ENCODE results near the gene RIOK2. TPM values are rescaled to one million over a fixed set of nuclear protein-coding genes. Genes with fewer than 3 reads are reported as not detected.

Gene RIOK2
- 35.3 and 45.9 TPM in 2 replicates for total RNA-seq

DNA sequence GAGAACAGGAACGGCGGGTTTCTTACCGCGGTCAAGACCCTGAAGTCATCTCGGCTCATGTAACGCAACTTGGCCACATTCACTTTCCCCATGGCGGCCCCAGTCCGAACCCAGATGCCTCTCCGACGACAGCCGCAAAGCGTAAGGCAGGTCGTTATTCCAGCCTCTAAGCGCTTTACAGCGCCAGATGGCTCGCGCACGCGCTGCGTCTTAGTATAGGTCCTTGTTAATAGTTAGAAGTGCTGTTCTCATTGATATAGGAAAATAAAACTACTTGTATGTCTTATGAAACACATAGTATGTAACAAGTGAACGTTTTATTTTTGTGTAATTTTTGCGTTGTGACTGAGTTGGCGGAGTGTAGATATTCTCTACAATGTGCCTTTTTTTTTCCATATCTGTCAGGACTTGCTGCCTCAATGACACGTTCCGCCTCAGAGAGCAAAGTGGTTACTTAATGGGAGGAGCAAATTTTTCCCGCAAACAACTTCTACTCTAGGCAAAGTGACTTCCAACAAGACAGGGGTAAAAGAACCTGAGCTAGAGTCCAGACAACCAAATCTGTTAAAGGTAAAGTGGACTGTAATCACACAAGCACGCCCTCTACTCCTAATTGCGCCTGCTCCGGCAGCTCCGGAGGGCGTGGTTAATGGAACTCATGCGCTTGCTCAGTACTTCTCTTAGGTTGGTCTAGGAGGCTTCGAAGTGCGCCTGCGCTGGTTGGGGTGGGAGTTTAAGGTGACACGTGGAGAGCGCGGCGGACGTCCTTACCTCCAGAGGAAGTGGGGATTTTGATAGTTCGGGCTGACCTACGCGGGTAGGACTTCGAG, at the start of gene RIOK2:
Gene RIOK2 (minus strand): TSS at position 148 of the 830 bp plus-strand sequence. CDS start 56 bp downstream, at position 92.

DNA sequence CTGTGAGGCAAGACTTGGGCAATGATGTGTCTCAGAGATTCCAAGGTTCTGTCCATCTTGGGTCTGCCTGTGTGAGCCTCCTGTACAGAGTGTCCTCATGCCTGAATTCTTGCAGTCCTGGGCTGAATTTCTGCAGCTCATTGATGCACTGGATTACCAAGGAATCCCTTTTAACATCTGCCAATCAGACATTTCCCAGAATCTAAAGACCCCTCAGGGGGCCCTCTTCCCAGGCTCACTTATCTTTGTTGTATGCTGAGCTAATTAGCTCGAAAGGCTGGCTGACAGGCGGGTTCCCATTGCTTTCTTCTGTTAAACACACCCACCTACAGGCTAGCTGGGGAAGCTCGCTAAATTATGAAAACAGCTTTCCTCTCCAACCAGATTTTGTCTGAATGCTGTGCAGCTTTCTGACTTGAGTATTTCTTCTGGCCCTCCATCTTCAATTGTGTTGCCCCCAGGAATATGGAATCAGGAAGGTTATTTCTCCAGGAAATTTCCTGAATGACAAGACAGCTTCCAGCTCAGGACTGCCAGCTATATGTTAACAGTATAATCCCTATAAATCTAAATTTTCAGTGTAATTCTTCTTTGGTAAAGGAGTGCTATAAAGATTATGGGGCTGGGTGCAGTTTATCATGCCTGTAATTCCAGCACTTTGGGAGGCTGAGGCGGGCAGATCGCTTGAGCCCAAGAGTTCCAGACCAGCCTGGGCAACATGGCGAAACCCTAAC, 40.4 kb downstream of the RIOK2 start, which contains the start of gene LIX1:
Gene LIX1 (minus strand): TSS at position 91 of the 734 bp plus-strand sequence. CDS start 35 bp downstream, at position 56.

Other genes with a start within 250 kb of the RIOK2 start
- 36.7 and 38.1 TPM in 2 replicates for gene LNPEP, start 247.2 kb downstream of the RIOK2 start, total RNA-seq
- not detected in 2 replicates for gene LIX1, start 40.6 kb downstream of the RIOK2 start, total RNA-seq

All from uterine smooth muscle cell (primary cell).